ENCODE measurements around the gene ZNF385A. TPM values are rescaled to one million over a fixed set of nuclear protein-coding genes. Genes with fewer than 3 reads are reported as not detected.

Gene ZNF385A
- total and polyA plus RNA-seq, 2 of the 8 experiments (the other 6 are each of a cell fraction or from before 2014, with no cell fraction given), result 5.2 to 14.3 TPM

GRCh38 chr12:54416687-54417603 is 32.4 kb upstream of the ZNF385A start:
- Histone ChIP-seq H3K4me3 (ENCODE audit: extremely low read depth in 1 of 4, insufficient read depth in 2 of 4, low read depth in 3 of 4, low read length in 4 of 4) (peak overlapping the region in 2 of 4 experiments; percentile 84 to 92; a peak in 3 of 8 replicates), H3K4me2 (ENCODE audit: insufficient read depth in 1 of 2, low read depth in 2 of 2, low read length in 2 of 2) (peak overlapping the region; percentile 77 to 95; a peak in 3 of 4 replicates), H4K5ac (ENCODE audit: insufficient read length, low read depth, low read length) (no peak overlapping the region), H2AK5ac (ENCODE audit: low read depth, low read length) (0 out of 2 replicates have a peak overlapping the region, but pooled peaks have one; percentile 34), H2BK120ac (replicated peaks; ENCODE audit: low read depth, low read length) (no peak overlapping the region), H3K79me1 (ENCODE audit: low read depth, low read length) (no peaks in the 10 kb centered on the region), H3K14ac (ENCODE audit: insufficient read length) (no peak overlapping the region), H3K36me3 (ENCODE audit: control insufficient read depth in 2 of 4, insufficient read depth in 4 of 4, low read length in 3 of 4) (no peaks in the 10 kb centered on the region), H2BK15ac (ENCODE audit: low read length) (no peak overlapping the region), H3K27ac (ENCODE audit: low read depth, low read length) (no peak overlapping the region), H3K79me2 (ENCODE audit: control insufficient read depth in 1 of 2, insufficient read depth in 2 of 2, low read length in 2 of 2) (no peaks in the 10 kb centered on the region), H3K9ac (replicated peaks in 1 of 4; ENCODE audit: extremely low read depth in 1 of 4, low read depth in 3 of 4, low read length in 3 of 4) (no peak overlapping the region), H2BK20ac (ENCODE audit: low read length) (no peak overlapping the region), H4K91ac (replicated peaks; ENCODE audit: insufficient read length, low read length) (no peak overlapping the region), H3K4me1 (replicated peaks in 1 of 4; ENCODE audit: control insufficient read depth in 3 of 4, insufficient read depth in 4 of 4, low read length in 3 of 4) (peaks cover 6 to 16% (median 9%) of the 10 kb centered on the region in 4 experiments), H3K23me2 (ENCODE audit: low read depth, low read length) (peaks cover 5% of the 10 kb centered on the region), H2BK12ac (ENCODE audit: low read depth, low read length) (no peak overlapping the region), H3K56ac (replicated peaks; ENCODE audit: insufficient read length, low read depth, low read length) (no peak overlapping the region), H4K20me1 (replicated peaks in 1 of 2; ENCODE audit: control insufficient read depth in 1 of 2, insufficient read depth in 2 of 2, low read length in 2 of 2) (no peaks in the 10 kb centered on the region), H3K23ac (ENCODE audit: insufficient read length) (no peak overlapping the region), H3K4ac (replicated peaks; ENCODE audit: insufficient read length, low read depth, low read length) (no peak overlapping the region), H3K18ac (ENCODE audit: extremely low read depth, low read length) (no peak overlapping the region), H2BK5ac (ENCODE audit: low read depth, low read length) (no peak overlapping the region), H3K9me3 (ENCODE audit: insufficient read depth in 2 of 2, low read depth in 1 of 2, low read length in 1 of 2) (no peaks in the 10 kb centered on the region), H3K27me3 (replicated peaks in 1 of 4; ENCODE audit: control insufficient read depth in 3 of 4, extremely low read depth in 1 of 4, insufficient read depth in 3 of 4, low read length in 3 of 4) (peaks cover 0 to 22% (median 15%) of the 10 kb centered on the region in 4 experiments; a peak in 5 of 7 replicates), H4K8ac (ENCODE audit: extremely low read depth, insufficient read depth, low read length) (no peak overlapping the region), H2AFZ (ENCODE audit: low read length) (no peak overlapping the region)
- no peak for DNase-seq (ENCODE audit: low read depth in 1 of 2, low spot score in 2 of 2)
- WGBS, 2 experiments (ENCODE audit: extremely low coverage in 1 of 2, insufficient coverage in 1 of 2, insufficient read length in 1 of 2, insufficient replicate concordance in 2 of 2, low coverage in 1 of 2, low lambda C conversion rate in 2 of 2, missing lambda C conversion rate in 1 of 2), result 82% methylated on average over 5 of the region's 5 CpGs; no CpG with 5 or more reads in 1 of the 2 experiments
- POLR2A ChIA-PET (ENCODE audit: partially characterized antibody), result interaction anchor here (1.2 to 2.0 kb wide), 3 partner anchors 13 to 137 kb away, joined by 3 to 7 read pairs (median 5); partner anchors contain the start of genes CBX5 and HNRNPA1
- no peak for FAIRE-seq
- CTCF ChIA-PET (ENCODE audit: partially characterized antibody), result interaction anchor here (0.5 to 12.1 kb wide), 14 partner anchors 12 to 918 kb away, joined by 3 to 271 read pairs (median 4); no protein-coding TSS in a partner anchor
- TF ChIP-seq SAP30 (IDR thresholded peaks at IDR 0.05; ENCODE audit: insufficient read depth, insufficient replicate concordance, low read length) (no peak), CBX8 (IDR thresholded peaks at IDR 0.05; ENCODE audit: borderline replicate concordance, low read depth, low read length) (no peak), CTBP2 (IDR thresholded peaks at IDR 0.05; ENCODE audit: borderline replicate concordance, insufficient read depth, insufficient read length, low read length) (no peak), RAD21 (IDR thresholded peaks at IDR 0.05 in 1 of 2, conservative IDR thresholded peaks at IDR 0.05 in 1 of 2; ENCODE audit: low read depth in 2 of 2, low read length in 2 of 2) (no peak), KDM1A (IDR thresholded peaks at IDR 0.05; ENCODE audit: borderline replicate concordance, low read length) (no peak)
